Brain pericyte (primary cell): Measurements from ENCODE around the gene KLK4.

Experiments
- DNase-seq: peaks from one replicate; pipeline ENCODE4 v3.0.0-alpha.2; 2012; ENCODE audit warnings: low read depth, low spot score

Gene KLK4, protein sequence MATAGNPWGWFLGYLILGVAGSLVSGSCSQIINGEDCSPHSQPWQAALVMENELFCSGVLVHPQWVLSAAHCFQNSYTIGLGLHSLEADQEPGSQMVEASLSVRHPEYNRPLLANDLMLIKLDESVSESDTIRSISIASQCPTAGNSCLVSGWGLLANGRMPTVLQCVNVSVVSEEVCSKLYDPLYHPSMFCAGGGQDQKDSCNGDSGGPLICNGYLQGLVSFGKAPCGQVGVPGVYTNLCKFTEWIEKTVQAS

DNA sequence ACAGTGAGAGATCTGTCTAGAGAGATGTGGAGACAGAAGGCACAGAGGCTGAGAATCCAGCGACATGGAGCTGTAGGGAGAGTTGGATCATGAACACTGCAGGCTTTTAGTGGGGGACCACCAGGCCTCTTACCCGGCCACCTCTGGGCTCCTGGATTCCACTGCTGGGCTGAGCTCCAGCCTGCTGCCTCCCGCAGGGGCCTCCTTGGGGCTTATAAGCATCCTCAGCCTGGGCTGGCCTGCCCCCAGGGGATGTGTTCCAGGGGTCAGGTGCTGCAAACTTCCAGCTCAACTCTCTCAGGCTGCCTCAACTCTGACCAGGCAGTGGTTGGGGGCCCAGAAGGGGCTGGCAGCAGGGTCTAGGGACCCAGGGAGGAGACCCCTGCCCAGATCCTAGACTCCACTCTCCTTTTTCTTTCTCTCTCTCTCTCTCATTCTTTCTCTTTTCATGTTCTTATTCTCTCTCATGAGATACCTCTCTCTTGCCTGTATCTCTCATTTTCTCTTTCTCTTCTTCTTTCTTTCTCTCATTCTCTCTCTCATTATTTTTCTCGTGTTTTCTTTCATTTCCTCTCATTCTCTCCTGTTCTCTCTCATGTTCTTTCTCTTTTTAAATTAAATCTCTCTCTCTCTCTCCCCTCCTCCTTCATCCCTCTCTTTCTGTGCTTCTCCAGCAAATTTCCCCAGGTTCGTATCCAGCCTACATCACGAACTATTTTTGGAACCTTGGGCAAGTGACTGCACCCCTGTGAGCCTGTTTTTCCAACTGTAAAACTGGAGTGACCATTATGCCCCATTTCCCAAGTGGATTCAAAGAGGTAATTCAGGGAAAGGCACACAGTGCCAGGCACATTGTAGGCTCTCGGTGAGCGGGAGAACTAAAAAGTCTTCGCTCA is at the start of gene KLK4:
Gene KLK4 (minus strand): TSS at position 190 of the 896 bp plus-strand sequence. CDS start 657 bp downstream, outside the sequence.
- DNase-seq, result no peak

DNA sequence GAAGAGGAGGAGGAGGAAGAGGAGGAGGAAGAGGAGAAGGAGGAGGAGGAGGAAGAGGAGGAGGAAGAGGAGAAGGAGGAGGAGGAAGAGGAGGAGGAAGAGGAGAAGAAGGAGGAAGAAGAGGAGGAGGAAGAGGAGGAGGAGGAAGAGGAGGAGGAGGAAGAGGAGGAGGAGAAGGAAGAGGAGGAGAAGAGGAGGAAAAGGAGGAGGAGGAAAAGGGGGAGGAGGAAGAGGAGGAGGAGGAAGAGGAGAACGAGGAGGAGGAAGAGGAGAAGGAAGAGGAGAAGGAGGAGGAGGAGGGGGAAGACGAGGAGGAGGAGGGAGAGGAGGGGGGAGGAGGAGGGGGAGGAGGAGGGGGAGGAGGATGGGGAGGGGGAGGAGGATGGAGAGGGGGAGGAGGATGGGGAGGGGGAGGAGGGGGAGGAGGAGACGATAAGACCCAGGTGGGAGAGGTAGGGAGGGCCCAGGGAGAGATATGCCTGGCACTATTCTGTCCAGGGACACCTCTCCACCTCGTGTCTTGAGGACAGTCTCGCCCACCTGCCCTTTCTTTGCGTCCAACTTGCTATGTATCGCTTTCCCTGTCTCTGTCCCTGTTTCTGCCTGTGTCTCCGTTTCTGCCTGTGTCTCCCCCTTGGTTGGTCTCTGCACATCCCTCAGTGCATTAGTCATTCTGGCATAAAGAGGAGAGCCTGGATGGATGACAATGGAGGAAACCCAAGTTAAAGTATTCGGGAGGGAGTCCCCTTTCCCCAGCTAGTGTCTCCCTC is 48.7 kb upstream of the KLK4 start:
- no peak for DNase-seq

DNA sequence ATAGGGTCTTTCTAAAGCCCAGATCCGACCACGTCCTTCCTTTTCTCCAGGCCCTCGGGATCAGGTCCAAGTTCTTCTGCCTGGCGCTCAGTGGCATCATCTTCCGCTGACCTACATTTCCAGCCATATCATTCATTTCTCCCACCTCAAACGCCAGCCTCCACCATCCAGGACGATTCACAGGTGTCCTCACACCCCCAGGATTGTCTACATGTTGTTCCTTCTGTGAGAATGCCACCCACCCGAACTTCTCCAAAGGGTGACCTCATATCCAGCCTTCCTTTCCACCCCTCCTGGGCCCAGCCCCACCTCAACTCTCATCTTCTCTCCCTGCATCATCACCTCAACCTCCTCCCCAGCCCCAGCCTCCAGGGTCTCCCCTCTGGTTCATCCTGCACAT is 46.4 kb upstream of the KLK4 start:
- DNase-seq, result no peak

DNA sequence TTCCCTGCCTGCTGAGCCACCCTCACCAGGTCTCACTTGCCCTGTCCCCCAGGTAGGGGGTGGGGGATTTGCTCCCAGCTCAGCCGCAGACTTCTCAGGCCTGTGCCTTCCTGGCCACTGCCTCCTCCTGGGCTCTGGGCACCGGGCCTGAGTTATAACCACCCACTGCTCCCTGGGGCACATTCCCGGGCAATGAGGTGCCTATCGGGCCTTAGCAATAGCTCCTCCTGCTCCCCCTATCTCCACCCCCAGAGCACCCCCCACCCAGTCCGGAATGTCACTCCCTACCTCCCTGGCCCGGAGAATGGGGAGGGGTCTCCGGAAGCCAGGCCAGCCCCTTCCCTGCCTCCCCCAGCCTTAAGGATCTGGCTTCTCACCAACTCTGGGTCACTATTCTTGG is 41.7 kb upstream of the KLK4 start, which contains the start of gene KLK5:
Gene KLK5 (minus strand): TSS at position 129 of the 400 bp plus-strand sequence. CDS start 381 bp downstream, outside the sequence.
- no peak for DNase-seq

DNA sequence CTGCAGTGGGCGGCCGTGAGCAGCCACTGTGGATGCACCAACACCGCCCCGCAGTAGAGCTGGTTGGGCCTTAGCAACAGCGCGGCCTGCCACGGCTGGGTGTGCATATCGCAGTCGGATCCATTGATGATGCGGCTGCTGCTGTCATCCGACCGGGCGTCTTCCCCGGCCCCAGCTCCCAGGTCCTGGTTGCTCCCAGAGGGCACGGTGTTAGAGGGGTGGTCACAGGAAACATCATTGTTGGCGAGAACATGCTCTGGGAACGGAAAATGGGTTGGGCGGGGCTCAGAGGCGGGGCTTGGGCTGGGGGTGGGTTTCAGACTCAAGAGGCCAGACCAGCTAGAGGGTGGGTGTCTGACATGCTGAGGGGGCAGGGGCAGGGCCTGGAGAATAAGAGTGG is 38.7 kb upstream of the KLK4 start:
- no peak for DNase-seq

DNA sequence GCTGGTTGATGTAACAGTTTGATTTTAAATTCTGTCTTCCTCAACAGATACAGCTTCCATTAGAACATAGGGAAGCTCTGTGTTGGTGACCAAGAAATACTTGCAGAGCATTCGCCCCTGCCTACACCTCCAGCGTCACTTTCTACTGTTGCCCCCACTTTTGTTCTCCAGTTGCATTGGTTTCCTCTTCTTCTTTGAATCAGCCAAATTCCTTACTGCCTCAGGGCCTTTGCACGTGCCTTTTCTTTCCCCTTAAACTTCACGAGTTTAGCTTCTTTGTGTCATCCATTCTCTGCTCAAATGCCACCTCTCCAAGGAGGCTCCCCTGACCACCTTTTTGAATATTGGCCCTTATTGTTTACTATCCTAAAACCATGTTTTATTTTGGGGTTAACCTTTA is 35.9 kb upstream of the KLK4 start:
- no peak for DNase-seq

DNA sequence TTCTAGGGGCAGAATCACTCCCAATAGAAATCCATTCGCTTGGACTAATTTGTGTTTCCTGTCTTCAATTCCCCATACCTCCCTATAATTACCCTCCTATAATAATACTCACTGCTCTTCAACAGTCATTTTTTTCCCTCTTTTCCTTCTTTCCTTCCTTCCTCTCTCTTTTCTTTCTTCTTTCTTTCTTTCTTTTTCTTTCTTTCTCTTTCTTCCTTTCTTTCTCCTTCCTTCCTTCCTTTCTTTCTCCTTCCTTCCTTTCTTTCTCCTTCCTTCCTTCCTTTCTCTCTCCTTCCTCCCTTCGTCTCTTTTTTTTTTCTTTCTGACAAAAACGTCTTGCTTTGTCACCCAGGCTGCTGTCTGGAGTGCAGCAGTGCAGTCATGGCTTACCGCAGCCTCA is 33.6 kb upstream of the KLK4 start:
- DNase-seq, result no peak

DNA sequence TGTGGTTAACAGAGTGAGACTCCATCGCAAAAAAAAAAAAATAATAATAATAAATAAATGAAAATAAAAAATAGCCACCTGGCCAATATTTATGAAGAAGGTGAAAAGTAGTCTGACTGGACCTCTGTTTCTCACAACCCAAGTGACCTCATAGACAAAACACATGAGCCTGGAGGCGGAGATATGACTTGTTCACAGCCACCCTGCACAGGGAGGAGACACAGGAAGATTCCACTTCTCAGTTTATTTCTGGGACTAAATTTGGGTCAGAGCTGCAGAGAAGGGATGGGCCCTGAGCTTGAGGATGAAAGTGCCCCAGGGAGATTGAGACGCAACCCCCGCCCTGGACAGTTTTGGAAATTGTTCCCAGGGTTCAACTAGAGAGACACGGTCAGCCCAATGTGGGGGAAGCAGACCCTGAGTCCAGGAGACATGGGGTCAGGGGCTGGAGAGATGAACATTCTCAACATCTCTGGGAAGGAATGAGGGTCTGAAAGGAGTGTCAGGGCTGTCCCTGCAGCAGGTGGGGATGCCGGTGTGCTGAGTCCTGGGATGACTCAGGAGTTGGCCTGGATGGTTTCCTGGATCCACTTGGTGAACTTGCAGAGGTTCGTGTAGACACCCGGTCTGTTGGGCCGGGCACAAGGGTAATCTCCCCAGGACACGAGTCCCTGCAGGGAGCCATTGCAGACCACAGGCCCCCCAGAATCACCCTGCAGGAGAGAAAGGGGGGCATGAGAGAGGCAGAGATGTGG is 32.1 kb upstream of the KLK4 start:
- no peak for DNase-seq

DNA sequence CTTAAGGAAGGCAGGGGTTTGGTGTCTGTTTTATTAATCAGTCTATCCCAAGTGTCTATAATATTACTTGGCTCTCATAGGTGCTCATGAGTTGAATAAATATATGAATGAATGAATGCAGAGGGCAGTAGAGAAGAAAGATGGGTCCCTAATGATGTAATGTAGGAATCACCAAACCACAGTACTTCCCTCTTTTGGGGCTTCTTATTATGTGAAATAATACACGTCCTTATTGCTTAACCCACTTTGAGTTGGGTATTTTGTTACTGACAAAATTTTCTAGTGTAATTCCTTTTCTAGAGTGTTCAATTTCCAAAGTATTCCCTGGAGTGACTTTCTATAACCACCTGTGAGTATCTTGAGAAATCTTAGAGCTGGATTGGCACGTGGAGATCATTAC is 28.4 kb upstream of the KLK4 start:
- no peak for DNase-seq

DNA sequence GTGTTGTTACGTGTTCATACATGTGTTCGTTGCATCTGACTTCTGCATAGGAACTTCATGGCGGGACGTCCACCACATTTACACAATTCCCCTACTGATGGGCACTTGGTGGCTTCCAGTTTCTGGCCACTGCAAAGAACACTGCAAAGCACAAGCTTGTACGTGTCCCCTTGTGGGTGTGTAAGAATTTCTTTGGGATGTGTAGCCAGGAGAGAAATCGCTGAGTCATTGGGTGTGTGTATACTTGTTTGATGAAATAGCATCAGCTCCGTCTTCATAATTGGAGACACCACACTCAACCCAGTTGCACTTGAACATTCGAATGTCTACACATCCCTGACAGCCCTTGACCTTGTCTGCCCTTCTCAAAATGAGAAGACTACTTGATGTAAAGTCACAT is 22.4 kb upstream of the KLK4 start:
- DNase-seq, result no peak

DNA sequence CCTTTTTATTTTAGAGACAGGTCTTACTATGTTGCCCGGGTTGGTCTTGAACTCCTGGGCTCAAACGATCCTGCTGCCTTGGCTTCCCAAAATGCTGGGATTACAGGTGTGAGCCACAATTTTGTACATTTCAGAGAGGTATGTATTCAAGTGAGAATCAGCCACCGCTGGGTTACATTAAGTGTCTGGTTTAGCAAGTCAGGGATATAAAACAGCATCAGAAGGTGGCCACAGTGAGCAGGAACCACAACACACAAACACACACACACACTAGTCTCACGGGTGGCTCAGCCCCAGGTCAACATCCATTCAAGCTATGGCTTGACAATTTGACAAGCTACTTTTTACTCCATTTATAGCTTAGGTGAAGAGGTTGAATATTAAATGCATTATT is 21.5 kb upstream of the KLK4 start:
- DNase-seq, result no peak

DNA sequence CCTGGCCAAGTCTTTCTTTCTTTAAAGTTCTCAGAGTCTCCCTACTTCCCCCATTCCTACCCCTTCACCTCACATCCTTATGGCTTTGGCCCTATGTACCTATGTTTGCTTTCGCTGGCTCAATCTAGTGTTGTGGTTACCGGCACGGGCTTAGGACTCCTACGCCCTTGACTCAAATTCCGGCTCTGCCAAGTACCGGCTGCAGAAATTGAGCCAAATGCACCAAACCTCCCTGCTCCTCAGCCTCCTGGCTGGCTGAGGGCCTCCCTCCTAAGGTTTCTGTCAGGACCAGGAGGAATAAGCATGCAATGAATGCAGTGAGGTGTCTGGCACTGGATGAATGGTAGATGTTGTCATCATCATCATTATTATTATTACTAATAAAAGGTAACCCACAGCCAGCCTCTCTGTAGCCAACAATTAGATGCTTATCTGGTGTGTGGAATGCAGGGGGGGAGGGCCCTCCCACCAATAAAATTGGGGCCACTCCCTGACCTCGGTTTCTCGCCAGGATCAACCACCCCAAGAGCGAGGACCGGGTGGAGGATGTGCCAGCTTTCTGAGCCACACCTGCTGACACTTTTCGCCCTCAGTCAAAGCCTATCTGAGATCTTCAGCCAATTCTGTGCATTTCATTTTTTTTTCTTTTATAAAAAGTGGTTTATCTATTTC is 21.0 kb upstream of the KLK4 start:
- DNase-seq, result no peak

DNA sequence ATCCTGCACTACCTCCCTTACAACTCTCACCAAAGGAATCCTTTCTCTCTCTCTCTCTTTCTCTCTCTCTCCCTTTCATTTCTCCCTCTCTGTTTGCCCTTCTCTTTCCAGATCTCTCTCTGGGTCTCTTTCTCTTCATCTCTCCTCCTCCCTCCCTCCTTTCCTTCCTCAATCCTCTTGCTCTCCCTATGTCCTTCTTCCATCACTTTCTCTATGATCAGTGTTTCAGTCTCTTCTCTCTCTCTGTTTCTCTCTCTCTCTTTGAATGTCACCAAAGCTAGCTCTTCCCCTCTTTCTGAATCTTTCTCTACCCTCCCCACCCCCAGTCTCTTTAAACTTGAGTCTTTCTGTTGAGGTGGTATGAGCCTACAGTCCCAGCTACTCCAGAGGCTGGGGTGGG is 19.8 kb upstream of the KLK4 start:
- no peak for DNase-seq

DNA sequence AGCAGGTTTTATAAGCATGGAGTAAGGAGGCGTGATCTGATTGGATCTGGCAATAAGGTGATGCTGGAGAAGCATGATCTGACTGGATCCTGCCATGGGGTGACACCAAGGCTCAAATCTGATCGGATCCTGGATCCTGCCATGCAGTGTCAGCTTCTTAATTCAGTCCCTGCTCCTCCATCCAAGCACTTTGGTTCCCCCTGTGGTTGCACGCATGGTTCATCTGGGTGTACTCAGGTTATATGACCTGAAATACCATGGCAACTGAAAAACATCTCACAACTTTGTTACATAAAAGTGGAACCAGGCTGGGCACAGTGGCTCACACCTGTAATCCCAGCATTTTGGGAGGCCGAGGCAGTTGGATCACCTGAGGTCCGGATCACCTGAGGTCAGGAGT is 17.6 kb upstream of the KLK4 start:
- DNase-seq, result no peak

DNA sequence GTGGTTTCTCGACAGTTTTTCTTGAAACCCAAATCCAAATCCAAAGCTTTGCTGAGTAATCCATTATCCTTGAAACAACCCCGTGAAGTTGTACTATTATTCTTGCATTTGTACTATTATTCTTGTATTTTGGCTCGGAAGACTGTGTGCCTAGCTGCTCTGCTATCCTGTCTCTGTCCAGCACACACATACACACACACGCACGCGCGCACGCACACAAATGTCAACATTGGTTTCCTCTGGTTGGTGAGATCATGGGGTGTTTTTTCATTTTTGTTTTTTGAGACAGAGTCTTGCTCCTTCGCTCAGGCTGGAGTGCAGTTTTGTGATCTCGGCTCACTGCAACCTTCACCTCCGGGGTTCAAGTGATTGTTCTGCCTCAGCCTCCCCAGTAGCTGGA is 14.9 kb upstream of the KLK4 start:
- no peak for DNase-seq

DNA sequence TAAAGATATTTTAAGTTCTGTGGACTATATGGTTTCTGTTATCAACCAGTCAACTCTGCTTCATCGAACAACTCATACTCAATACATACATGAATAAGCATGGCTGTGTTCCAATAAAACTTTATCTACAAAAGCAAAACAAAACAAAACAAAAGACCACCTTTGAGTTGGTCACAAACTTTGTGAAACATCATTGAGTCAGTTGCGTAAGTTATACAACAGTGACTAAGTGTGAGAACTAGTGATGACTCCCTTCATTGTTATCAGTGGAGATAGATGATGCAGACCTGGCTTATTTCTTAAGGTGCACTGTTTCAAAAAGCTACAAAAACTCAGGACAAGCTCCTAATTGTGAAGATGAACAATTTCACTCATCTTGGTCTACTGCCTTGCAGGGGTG is 14.5 kb upstream of the KLK4 start:
- no peak for DNase-seq

DNA sequence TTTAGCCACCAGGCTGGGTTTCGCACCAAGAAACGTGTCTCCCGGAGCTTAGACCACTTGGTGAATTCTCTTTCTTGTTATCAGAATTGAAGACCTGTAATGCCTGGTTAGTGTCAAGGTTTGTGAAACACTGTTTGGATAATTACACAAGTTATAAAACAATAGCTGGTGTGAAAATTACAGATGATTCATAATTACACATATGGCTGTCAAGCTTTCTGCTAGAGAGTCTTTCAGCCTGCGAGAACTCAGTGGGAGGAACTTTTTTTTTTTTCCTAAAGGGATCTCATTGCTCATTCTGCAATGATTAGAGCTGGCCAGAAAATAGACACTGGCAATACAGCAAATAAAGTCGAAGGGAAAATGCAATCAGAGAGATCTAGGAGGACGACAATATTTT is 13.4 kb upstream of the KLK4 start:
- DNase-seq, result no peak

DNA sequence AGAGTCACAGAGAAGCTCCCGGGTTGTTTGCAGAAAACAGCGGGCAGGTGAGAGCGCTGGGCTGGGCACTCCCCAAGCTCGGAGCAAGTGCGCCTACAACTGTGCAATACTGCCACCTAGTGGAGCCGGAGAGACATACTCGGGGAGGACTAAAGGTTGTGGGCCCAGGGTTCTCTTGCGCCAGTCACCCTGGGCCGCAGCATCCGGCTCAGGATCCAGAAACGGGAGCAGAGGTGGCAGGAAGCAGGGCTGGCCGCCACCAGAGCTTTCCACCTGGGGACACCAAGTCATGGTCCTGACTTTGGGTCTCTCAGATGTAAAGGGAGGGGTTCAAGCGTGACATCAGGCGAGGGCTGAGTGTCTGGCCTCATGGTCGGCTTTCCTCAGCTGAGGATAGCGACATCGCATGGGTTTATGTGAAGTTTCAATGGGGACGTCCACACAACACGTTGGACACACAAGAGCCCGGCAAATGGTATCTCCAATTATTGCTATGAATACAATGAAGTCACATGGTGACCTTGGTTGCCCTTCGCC is 11.2 kb upstream of the KLK4 start:
- no peak for DNase-seq

DNA sequence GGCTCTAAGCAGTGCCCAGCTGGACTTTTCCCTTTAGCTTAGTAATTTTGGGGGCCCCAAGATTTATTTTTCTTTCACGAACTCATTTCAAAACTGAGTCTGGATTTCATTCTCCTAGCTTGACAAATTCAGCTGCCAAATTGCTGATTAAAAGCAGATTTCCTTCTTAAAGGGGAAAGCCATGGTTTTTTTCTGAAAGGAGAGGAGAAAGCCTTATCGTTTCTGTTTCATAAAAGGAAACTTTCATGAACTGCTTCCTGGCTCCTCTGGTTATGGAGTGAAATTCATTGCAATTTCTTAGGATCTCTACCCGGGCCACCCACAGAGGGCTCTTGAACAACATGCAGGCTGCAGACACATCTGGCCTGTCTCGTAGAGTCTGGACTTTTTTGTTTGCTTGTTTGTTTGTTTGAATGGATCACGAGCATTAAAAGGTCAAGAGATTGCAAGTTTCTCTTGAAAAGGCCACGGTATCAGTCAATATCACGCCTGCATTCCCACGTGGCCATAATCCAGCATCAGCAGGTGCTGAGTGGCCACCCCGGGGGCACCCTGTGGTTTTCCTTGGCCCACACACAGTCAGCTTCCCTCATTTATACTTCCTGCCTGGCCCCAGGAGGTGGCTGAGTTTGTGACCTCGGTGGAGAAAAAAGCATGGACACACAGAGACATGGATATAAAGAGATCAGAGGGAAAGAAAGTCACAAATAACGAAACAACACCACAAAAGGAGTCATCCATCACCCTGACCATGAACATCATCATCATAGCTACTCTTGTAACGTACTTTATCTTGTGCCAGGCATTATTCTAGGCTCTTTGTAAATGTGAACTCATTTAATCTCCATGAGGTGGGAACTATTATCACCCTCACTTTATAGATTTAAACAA is 10.5 kb upstream of the KLK4 start:
- DNase-seq, result no peak

DNA sequence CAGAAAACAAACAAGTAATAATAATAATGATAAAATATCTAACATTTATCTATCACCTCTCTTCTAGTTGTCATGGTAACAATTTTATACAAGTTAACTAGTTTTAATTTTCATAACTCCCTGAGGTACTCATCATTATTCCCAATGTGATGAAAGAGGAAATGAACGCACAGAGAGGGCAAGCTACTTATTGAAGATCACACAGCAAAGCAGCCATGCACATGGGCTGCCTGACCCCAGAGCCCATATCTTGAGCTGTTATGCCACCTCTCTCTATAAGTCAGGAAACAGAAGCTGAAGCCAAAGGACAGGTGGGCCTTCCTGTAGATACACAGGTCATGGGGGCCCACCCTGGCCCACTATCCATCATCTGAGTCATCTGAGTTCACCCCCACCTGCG is 4.9 kb upstream of the KLK4 start:
- no peak for DNase-seq
